ENCODE data around the gene ATL1. TPM values are rescaled to one million over a fixed set of nuclear protein-coding genes. Genes with fewer than 3 reads are reported as not detected.
"Not testable (repeated sequence)": the region's sequence is repeated elsewhere in the genome, so short reads cannot be mapped to it uniquely, and the experiment has no call there.

Gene ATL1
- total and polyA plus RNA-seq, 2 donors: 1.5 to 2.6 TPM

DNA sequence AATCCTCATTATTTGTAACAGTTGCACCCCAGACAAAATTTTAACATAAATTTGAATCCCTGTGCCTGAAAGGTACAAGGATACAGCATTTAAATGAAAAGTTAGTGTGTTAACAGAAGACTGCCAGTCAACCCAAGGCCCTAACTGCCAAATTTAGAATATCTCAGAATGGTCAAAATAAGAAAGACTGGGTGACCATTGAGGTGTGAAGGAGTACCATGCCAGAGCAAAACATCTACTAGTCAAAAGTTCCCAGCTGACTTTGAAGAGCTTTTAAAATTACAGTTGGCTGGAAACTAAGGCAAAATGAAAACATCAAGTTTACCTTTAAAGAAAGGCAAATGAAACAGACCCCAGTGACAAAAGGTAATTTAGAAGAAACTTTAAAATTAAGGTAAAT lies 89.7 kb downstream of the ATL1 start:
- Histone ChIP-seq H3K9me3 (ENCODE audit: control insufficient read depth in 2 of 2, insufficient read depth in 1 of 2, low read length in 1 of 2) (no peaks in the 10 kb centered on the region), H3K36me3 (ENCODE audit: control insufficient read depth in 2 of 2, insufficient read depth in 2 of 2, low read length in 1 of 2) (no peaks in the 10 kb centered on the region), H3K27me3 (ENCODE audit: control insufficient read depth in 2 of 2, insufficient read depth in 1 of 2, low read length in 1 of 2) (no peaks in the 10 kb centered on the region), H3K27ac (ENCODE audit: low read depth in 1 of 2, low read length in 1 of 2) (no peak overlapping the region), H3K4me3 (ENCODE audit: low read length in 2 of 2) (no peak overlapping the region), H3K4me1 (ENCODE audit: control insufficient read depth in 2 of 2, insufficient read depth in 2 of 2, low read length in 2 of 2) (no peaks in the 10 kb centered on the region)
- no peak for DNase-seq (ENCODE audit: low read depth in 6 of 9, low spot score in 9 of 9)

DNA sequence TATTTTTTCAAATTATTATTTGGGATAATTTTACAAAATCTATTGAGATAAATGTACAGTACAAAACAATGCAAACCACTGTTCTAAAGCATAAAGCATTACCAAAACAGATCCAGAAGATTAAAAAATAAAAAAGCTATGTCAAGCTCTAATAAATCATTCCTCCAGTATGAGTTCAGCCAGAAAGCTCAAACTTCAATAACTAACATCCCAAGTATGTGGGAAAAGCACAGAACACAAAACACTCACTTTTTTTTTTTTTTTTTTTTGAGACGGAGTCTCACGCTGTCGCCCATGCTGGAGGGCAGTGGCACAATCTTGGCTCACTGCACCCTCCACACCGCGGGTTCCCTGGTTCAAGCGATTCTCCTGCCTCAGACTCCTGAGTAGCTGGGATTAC lies 96.8 kb downstream of the ATL1 start:
- Histone ChIP-seq H3K4me1 (ENCODE audit: control insufficient read depth in 2 of 2, insufficient read depth in 2 of 2, low read length in 2 of 2) (no peaks in the 10 kb centered on the region), H3K27ac (ENCODE audit: low read depth in 1 of 2, low read length in 1 of 2) (no peak overlapping the region), H3K9me3 (ENCODE audit: control insufficient read depth in 2 of 2, insufficient read depth in 1 of 2, low read length in 1 of 2) (no peaks in the 10 kb centered on the region), H3K27me3 (ENCODE audit: control insufficient read depth in 2 of 2, insufficient read depth in 1 of 2, low read length in 1 of 2) (no peaks in the 10 kb centered on the region), H3K4me3 (ENCODE audit: low read length in 2 of 2) (no peak overlapping the region), H3K36me3 (ENCODE audit: control insufficient read depth in 2 of 2, insufficient read depth in 2 of 2, low read length in 1 of 2) (no peaks in the 10 kb centered on the region)
- over 99% methylated on average over 6 of the region's 6 CpGs for WGBS
- no peak for DNase-seq (ENCODE audit: low read depth in 6 of 9, low spot score in 9 of 9)

DNA sequence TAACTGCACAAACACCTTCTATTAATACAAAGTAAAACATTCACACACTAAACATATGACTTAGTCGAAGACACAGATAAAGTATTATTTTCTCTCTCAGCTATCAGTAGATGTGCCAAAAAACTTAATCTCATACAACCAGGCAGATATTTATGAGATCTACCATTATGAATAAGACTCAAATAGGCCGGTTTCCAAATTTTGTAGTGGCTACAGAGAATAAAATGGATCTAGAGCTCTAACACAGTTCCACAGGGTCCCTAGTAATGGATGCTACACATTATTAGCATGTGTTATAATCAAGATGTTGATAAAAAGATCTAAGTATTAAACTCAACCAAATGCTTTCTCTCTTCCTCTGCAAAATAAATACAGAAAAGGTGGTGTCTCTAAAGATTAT lies 97.8 kb downstream of the ATL1 start:
- Histone ChIP-seq H3K4me3 (ENCODE audit: low read length in 2 of 2) (no peak overlapping the region), H3K36me3 (ENCODE audit: control insufficient read depth in 2 of 2, insufficient read depth in 2 of 2, low read length in 1 of 2) (no peaks in the 10 kb centered on the region), H3K27me3 (ENCODE audit: control insufficient read depth in 2 of 2, insufficient read depth in 1 of 2, low read length in 1 of 2) (no peaks in the 10 kb centered on the region), H3K9me3 (ENCODE audit: control insufficient read depth in 2 of 2, insufficient read depth in 1 of 2, low read length in 1 of 2) (no peaks in the 10 kb centered on the region), H3K27ac (ENCODE audit: low read depth in 1 of 2, low read length in 1 of 2) (no peak overlapping the region), H3K4me1 (ENCODE audit: control insufficient read depth in 2 of 2, insufficient read depth in 2 of 2, low read length in 2 of 2) (no peaks in the 10 kb centered on the region)
- no peak for DNase-seq (ENCODE audit: low read depth in 6 of 9, low spot score in 9 of 9)
- WGBS: 97% methylated on average over 2 of the region's 2 CpGs

DNA sequence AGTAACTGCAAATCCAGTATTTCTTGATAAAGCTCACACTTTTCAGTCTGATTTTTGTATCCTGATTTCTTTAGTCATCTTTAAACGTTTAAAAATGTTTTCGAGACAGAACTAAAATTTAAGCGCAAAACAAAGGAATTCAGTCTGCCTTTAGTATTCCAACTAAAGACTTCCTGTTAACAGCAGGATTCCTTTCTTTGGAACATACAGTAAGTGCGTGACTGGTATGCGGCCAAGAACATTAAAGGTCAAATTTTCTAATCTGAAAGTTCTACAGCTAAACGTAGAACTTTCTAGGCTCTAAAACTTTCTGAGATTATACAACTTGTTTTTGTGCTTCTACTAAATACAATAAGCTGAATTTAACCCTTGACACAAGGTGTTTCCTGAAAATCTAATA lies 98.3 kb downstream of the ATL1 start:
- no peaks in the 10 kb centered on the region for H3K36me3 ChIP-seq (ENCODE audit: control insufficient read depth in 2 of 2, insufficient read depth in 2 of 2, low read length in 1 of 2)
- no peak for DNase-seq (ENCODE audit: low read depth in 6 of 9, low spot score in 9 of 9)
- no peaks in the 10 kb centered on the region for H3K9me3 ChIP-seq (ENCODE audit: control insufficient read depth in 2 of 2, insufficient read depth in 1 of 2, low read length in 1 of 2)
- 91% methylated on average over 6 of the region's 6 CpGs for WGBS
- H3K27ac ChIP-seq (ENCODE audit: low read depth in 1 of 2, low read length in 1 of 2): no peak overlapping the region
- no peaks in the 10 kb centered on the region for H3K27me3 ChIP-seq (ENCODE audit: control insufficient read depth in 2 of 2, insufficient read depth in 1 of 2, low read length in 1 of 2)
- no peaks in the 10 kb centered on the region for H3K4me1 ChIP-seq (ENCODE audit: control insufficient read depth in 2 of 2, insufficient read depth in 2 of 2, low read length in 2 of 2)
- no peak overlapping the region for H3K4me3 ChIP-seq (ENCODE audit: low read length in 2 of 2)

DNA sequence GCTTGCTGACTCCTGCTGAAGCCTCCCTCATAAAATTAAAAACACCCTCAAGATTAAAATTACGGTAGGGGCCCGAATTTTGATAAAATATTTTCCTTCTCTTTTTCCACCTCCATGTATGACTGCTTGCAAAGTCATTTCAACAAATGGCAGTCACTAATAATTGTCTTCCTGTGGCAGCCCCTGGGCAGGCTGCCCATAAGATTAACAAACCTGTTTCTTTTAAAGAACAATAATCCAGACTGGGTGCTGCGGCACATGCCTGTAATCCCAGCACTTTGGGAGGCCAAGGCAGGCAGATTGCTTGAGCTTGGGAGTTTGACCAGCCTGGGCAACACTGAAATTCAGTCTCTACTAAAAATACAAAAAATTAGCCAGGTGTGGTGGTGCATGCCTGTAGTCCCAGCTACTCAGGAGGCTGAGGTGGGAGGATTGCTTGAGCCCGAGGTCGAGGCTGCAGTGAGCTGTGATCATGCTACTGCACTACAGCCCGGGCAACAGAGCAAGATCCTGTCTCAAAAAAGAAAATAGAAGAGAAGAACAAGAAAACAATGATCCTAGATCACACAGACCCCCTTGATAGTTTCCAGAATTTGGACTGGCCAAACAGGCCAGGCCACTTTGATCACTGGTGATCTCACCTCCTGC lies 99.5 kb downstream of the ATL1 start:
- no peaks in the 10 kb centered on the region for H3K9me3 ChIP-seq (ENCODE audit: control insufficient read depth in 2 of 2, insufficient read depth in 1 of 2, low read length in 1 of 2)
- DNase-seq (ENCODE audit: low read depth in 6 of 9, low spot score in 9 of 9): no peak
- no peak overlapping the region for H3K27ac ChIP-seq (ENCODE audit: low read depth in 1 of 2, low read length in 1 of 2)
- H3K36me3 ChIP-seq (ENCODE audit: control insufficient read depth in 2 of 2, insufficient read depth in 2 of 2, low read length in 1 of 2): no peaks in the 10 kb centered on the region
- no peaks in the 10 kb centered on the region for H3K27me3 ChIP-seq (ENCODE audit: control insufficient read depth in 2 of 2, insufficient read depth in 1 of 2, low read length in 1 of 2)
- WGBS: 93% methylated on average over 6 of the region's 6 CpGs
- H3K4me1 ChIP-seq (ENCODE audit: control insufficient read depth in 2 of 2, insufficient read depth in 2 of 2, low read length in 2 of 2): no peaks in the 10 kb centered on the region
- H3K4me3 ChIP-seq (ENCODE audit: low read length in 2 of 2): no peak overlapping the region

DNA sequence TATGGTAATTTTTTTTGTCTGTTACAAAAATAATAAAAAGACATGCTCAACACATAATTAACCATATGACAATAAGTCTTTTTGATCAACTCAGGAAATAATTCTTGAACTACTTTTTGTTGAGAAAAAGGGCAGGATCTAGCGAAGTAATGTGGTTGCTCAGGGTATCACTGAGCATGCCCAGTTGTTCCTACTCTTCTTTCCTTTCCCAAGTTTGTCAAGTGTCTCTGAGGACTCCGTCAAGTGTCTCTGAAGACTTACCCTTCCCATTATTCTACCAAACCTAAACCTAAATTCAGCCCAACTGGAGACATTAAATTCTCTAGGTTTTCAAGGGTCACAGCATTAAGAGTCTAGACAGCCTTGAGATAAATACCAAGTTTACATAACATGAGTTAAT lies 104.6 kb downstream of the ATL1 start:
- DNase-seq (ENCODE audit: low read depth in 6 of 9, low spot score in 9 of 9); H3K36me3 ChIP-seq (ENCODE audit: control insufficient read depth in 2 of 2, insufficient read depth in 2 of 2, low read length in 1 of 2); H3K9me3 ChIP-seq (ENCODE audit: control insufficient read depth in 2 of 2, insufficient read depth in 1 of 2, low read length in 1 of 2); H3K27ac ChIP-seq (ENCODE audit: low read depth in 1 of 2, low read length in 1 of 2); H3K4me3 ChIP-seq (ENCODE audit: low read length in 2 of 2): not testable (repeated sequence)
- Histone ChIP-seq H3K27me3 (ENCODE audit: control insufficient read depth in 2 of 2, insufficient read depth in 1 of 2, low read length in 1 of 2) (peaks cover 0 to 15% of the 10 kb centered on the region in 2 donors), H3K4me1 (ENCODE audit: control insufficient read depth in 2 of 2, insufficient read depth in 2 of 2, low read length in 2 of 2) (peaks cover 0 to 11% of the 10 kb centered on the region in 2 donors)
- over 99% methylated on average over 2 of the region's 2 CpGs for WGBS

DNA sequence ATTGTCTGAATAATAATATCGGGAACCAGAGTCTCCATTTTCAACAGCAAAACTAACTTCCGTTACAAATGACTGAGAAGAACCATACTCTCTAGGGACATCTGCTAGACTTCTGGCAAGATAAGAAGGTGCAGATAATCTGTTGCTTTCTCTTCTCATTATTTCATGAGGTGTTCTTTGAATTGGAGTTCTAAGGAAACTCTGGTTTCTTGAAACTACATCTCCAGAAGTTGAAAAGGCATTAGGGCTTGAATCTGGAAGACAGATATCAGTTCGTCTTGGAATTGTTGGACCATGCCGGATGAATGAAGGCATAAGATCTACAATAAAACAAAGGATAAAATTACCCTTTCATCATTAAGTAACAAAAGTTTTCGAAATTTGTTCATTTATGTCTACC lies 105.4 kb downstream of the ATL1 start:
- H3K36me3 ChIP-seq (ENCODE audit: control insufficient read depth in 2 of 2, insufficient read depth in 2 of 2, low read length in 1 of 2); H3K27ac ChIP-seq (ENCODE audit: low read depth in 1 of 2, low read length in 1 of 2); H3K4me3 ChIP-seq (ENCODE audit: low read length in 2 of 2); H3K9me3 ChIP-seq (ENCODE audit: control insufficient read depth in 2 of 2, insufficient read depth in 1 of 2, low read length in 1 of 2); DNase-seq (ENCODE audit: low read depth in 6 of 9, low spot score in 9 of 9): not testable (repeated sequence)
- peaks cover 0 to 15% of the 10 kb centered on the region in 2 donors for H3K27me3 ChIP-seq (ENCODE audit: control insufficient read depth in 2 of 2, insufficient read depth in 1 of 2, low read length in 1 of 2)
- peaks cover 0 to 11% of the 10 kb centered on the region in 2 donors for H3K4me1 ChIP-seq (ENCODE audit: control insufficient read depth in 2 of 2, insufficient read depth in 2 of 2, low read length in 2 of 2)
- WGBS: 94% methylated on average over 5 of the region's 5 CpGs

DNA sequence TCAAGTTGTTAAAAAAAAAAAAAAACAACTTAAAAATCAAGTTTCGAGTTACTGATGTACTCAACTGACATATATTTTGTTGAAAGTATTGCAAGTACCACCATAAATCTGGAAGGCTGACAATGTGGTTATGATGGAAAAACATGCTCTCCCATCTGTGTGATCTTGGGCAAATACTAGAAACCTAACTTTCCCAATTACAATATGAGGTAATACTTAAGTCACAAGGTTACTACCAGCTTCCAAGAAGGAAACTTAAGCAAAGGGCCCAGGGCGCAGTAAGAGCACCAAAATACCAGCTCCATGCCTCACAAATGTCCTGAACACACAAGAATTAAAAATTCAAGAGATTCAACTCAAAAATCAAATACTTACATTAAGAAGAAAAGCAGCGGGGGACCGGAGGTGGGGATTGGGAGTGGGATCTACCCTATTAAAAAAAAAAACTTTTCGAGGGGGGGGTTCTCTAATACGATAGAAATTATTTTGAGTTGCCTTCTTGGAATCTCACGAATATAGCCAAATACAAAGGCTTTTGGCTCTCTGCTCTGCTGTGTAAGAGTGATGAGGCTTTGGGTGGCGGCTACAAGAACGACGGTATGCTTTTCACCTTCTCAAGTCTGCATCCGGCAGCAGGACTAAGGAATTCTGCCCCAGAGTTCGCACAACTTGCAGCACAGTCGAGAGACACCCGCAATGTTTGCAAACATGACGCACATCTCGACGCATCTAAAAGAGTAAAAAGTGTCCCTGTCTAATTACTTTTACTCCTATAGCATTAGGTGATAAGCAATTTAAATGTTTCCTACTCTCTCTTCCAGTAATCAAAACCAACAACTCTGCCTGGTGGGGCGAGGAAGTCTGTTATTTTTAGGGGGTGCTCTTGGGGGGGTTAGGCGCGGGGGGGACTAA lies 107.1 kb downstream of the ATL1 start:
- Histone ChIP-seq H3K4me1 (ENCODE audit: control insufficient read depth in 2 of 2, insufficient read depth in 2 of 2, low read length in 2 of 2) (peaks cover 0 to 11% of the 10 kb centered on the region in 2 donors), H3K9me3 (ENCODE audit: control insufficient read depth in 2 of 2, insufficient read depth in 1 of 2, low read length in 1 of 2) (no peaks in the 10 kb centered on the region), H3K4me3 (ENCODE audit: low read length in 2 of 2) (peak overlapping the region; percentile 62 to 84), H3K27ac (ENCODE audit: low read depth in 1 of 2, low read length in 1 of 2) (peak overlapping the region; percentile 71 to 86), H3K27me3 (ENCODE audit: control insufficient read depth in 2 of 2, insufficient read depth in 1 of 2, low read length in 1 of 2) (peaks cover 0 to 15% of the 10 kb centered on the region in 2 donors), H3K36me3 (ENCODE audit: control insufficient read depth in 2 of 2, insufficient read depth in 2 of 2, low read length in 1 of 2) (no peaks in the 10 kb centered on the region)
- WGBS: 11% methylated on average over 20 of the region's 20 CpGs
- DNase-seq (ENCODE audit: low read depth in 6 of 9, low spot score in 9 of 9): peak in 5 of 9 donors; percentile 12 to 63 (median 28)

DNA sequence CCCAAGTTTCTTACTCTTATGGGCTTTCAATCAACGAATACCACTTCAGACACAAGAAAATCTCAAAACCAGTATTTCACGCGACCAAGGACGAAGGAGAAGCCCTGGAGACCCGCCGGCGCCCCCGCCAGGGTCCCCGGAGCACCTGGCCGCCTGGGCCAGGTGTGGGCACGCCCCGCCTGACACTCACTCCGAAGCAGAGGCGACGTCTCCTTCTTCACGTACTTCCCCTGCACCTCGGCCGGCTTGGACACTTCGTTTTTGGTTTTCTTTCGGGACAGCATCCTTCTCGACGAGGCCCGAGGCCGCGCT lies 107.7 kb downstream of the ATL1 start:
- Histone ChIP-seq H3K27me3 (ENCODE audit: control insufficient read depth in 2 of 2, insufficient read depth in 1 of 2, low read length in 1 of 2) (peaks cover 0 to 15% of the 10 kb centered on the region in 2 donors), H3K36me3 (ENCODE audit: control insufficient read depth in 2 of 2, insufficient read depth in 2 of 2, low read length in 1 of 2) (no peaks in the 10 kb centered on the region), H3K27ac (ENCODE audit: low read depth in 1 of 2, low read length in 1 of 2) (peak overlapping the region; percentile 71 to 86), H3K9me3 (ENCODE audit: control insufficient read depth in 2 of 2, insufficient read depth in 1 of 2, low read length in 1 of 2) (no peaks in the 10 kb centered on the region), H3K4me3 (ENCODE audit: low read length in 2 of 2) (peak overlapping the region; percentile 62 to 84), H3K4me1 (ENCODE audit: control insufficient read depth in 2 of 2, insufficient read depth in 2 of 2, low read length in 2 of 2) (peaks cover 0 to 11% of the 10 kb centered on the region in 2 donors)
- DNase-seq (ENCODE audit: low read depth in 6 of 9, low spot score in 9 of 9): peak in 5 of 9 donors; percentile 22 to 49 (median 25)
- under 1% methylated on average over 25 of the region's 25 CpGs for WGBS
